Breast epithelium (tissue), 4 donors: ENCODE measurements around the gene STARD13. TPM values are rescaled to one million over a fixed set of nuclear protein-coding genes. Genes with fewer than 3 reads are reported as not detected.

Experiments
- DNase-seq, 2 donors: peaks; one replicate each; pipeline ENCODE4 v3.0.0-alpha.2; 2019; ENCODE audit warnings: low spot score in 2 of 2
- H3K27ac ChIP-seq, 2 donors: fragments of 200-600 bp; sonication (generic) in 1 of 2; one replicate each; pipeline ENCODE4 v1.5.1; 2016 to 2019; ENCODE audit warnings: mild to moderate bottlenecking in 1 of 2
- H3K27me3 ChIP-seq, 2 donors: fragments of 200-600 bp; sonication (generic) in 1 of 2; one replicate each; pipeline versions ENCODE4 v1.5.1 to v1.6.0; 2017 to 2019; ENCODE audit warnings: control low read depth in 1 of 2, mild to moderate bottlenecking in 1 of 2
- H3K36me3 ChIP-seq: fragments of 200-600 bp; one replicate; pipeline ENCODE4 v1.5.1; 2019
- H3K4me1 ChIP-seq, 2 donors: fragments of 200-600 bp; sonication (generic); one replicate each; pipeline ENCODE4 v1.5.1; 2016 to 2019; ENCODE audit warnings: control low read depth in 1 of 2
- H3K4me3 ChIP-seq, 3 donors: fragments of 200-600 bp; sonication (generic); 1 replicate in 2 of 3; 2 replicates in 1 of 3; pipeline ENCODE4 v1.5.1; 2016 to 2019; ENCODE audit warnings: mild to moderate bottlenecking in 3 of 3, moderate library complexity in 2 of 3
- H3K9me3 ChIP-seq, 2 donors: fragments of 200-600 bp; sonication (generic) in 1 of 2; one replicate each; pipeline ENCODE4 v1.5.1; 2016 to 2019; ENCODE audit warnings: control low read depth in 1 of 2
- POLR2A ChIP-seq: fragments of 450-650 bp; IDR thresholded peaks from one replicate; pipeline ENCODE4 v1.6.1; 2016; ENCODE audit warnings: antibody characterized with exemption, mild to moderate bottlenecking, moderate library complexity
- POLR2AphosphoS5 ChIP-seq, 3 donors: sonication (generic); formaldehyde crosslinking; IDR thresholded peaks; one replicate each; pipeline ENCODE4 v1.6.1; 2017; ENCODE audit warnings: antibody characterized with exemption in 3 of 3
- intact Hi-C: fragments of 100-400 bp; cut with DNase I; formaldehyde crosslinking; loops from one replicate; pipeline ENCODE4 v1.15.1; 2023; ENCODE audit warnings: low total_unique reads
- total RNA-seq, 3 donors: library from RNA; depleted of rRNA; stranded (reverse); fragments of >200 nt; gene quantifications; one replicate each; pipeline ENCODE4 v1.1.0, GENCODE V29; 2016
- TF ChIP-seq, protein P1 (sequence below), 3 donors: fragments of 450-650 bp; IDR thresholded peaks; one replicate each; pipeline ENCODE4 v1.5.1; 2016 to 2017; ENCODE audit warnings: antibody characterized with exemption in 3 of 3, mild to moderate bottlenecking in 3 of 3, moderate library complexity in 3 of 3

STARD13 gene
- total RNA-seq, 3 donors from 2014 or later = 42.4 to 62.3 (median 58.7) TPM

DNA sequence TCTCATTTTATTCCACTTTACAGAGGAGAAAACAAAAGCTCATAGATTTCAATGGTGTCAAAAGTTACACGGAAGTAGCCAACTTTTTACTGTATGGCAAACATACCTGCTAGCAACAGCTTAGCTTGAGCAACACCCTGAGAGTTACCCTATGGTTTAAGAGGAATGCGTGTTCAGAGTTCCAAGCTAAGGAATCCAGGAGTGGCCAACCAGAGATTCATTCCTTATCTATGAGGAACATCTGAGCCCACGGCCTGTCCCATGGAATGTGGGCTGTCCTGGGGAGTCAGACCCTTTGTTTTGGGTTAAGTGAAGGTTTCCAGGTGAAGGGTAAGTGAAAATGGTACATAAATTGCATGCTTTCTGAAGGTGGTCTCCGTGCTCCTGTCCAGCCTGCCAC, 67.5 kb downstream of the STARD13 start:
- Histone ChIP-seq H3K36me3 (no peaks in the 10 kb centered on the region), H3K4me3 (no peak overlapping the region), H3K9me3 (no peaks in the 10 kb centered on the region), H3K27me3 (no peaks in the 10 kb centered on the region), H3K4me1 (no peaks in the 10 kb centered on the region), H3K27ac (peak overlapping the region in 1 of 2 donors; percentile 57)
- TF ChIP-seq, protein P1, sequence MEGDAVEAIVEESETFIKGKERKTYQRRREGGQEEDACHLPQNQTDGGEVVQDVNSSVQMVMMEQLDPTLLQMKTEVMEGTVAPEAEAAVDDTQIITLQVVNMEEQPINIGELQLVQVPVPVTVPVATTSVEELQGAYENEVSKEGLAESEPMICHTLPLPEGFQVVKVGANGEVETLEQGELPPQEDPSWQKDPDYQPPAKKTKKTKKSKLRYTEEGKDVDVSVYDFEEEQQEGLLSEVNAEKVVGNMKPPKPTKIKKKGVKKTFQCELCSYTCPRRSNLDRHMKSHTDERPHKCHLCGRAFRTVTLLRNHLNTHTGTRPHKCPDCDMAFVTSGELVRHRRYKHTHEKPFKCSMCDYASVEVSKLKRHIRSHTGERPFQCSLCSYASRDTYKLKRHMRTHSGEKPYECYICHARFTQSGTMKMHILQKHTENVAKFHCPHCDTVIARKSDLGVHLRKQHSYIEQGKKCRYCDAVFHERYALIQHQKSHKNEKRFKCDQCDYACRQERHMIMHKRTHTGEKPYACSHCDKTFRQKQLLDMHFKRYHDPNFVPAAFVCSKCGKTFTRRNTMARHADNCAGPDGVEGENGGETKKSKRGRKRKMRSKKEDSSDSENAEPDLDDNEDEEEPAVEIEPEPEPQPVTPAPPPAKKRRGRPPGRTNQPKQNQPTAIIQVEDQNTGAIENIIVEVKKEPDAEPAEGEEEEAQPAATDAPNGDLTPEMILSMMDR (IDR thresholded peaks at IDR 0.05) = no peak
- TF ChIP-seq POLR2A (no peak), POLR2AphosphoS5 (IDR thresholded peaks at IDR 0.05) (no peak)
- DNase-seq = no peak
- intact Hi-C loops = no loop called here

DNA sequence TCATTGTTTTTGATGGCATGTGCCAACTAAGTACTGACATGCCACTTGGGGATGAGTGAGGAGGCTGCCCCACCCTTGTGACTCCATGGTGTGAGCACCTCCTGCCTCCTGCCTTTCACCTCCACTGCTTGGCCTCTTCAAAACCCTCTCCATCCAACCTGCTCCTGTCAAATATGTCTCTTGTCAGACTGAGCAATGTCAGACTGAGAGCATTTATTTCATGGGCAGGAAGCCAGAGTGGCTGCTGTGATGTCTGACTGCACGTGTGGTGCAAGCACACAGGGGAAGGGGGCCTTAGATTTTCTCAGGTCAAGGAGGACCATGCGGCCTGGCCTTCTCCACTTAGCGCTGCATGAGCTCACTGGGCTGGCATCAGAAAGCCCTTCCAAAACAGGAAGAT, 68.3 kb downstream of the STARD13 start:
- TF ChIP-seq POLR2A = no peak
- TF ChIP-seq, protein P1 (IDR thresholded peaks at IDR 0.05) = no peak
- no peak for TF ChIP-seq POLR2AphosphoS5 (IDR thresholded peaks at IDR 0.05)
- Histone ChIP-seq H3K9me3 (no peaks in the 10 kb centered on the region), H3K4me1 (no peaks in the 10 kb centered on the region), H3K27ac (no peak overlapping the region), H3K27me3 (no peaks in the 10 kb centered on the region), H3K4me3 (no peak overlapping the region), H3K36me3 (no peaks in the 10 kb centered on the region)
- no peak for DNase-seq
- intact Hi-C loops = no loop called here

DNA sequence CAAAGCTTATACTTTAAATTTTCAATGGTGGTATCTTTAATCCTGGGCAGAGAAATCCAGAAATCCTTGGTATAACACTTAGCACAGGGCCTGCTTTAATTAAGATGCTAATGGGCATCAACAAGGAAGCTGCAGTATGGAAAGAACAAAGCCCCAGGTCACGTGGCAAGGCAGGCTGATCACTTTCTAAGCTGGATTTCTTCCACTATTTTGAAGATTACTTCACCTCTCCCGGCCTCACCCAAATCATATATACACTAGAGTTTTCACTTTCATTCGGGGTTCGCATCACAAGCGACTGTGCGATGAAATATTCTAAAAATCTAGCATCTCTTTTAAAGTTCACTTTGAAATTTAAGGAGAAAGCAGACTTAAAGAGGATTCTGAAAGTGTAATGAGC, 71.8 kb downstream of the STARD13 start:
- no peak for DNase-seq

GRCh38 chr13:33213024-33213768, 72.4 kb downstream of the STARD13 start:
- Histone ChIP-seq H3K27ac (peak overlapping the region; percentile 60 to 61), H3K36me3 (no peaks in the 10 kb centered on the region), H3K27me3 (no peaks in the 10 kb centered on the region), H3K4me1 (no peaks in the 10 kb centered on the region), H3K9me3 (no peaks in the 10 kb centered on the region), H3K4me3 (no peak overlapping the region)
- intact Hi-C loops = no loop called here
- TF ChIP-seq, protein P1 (IDR thresholded peaks at IDR 0.05) = no peak
- TF ChIP-seq POLR2A (no peak), POLR2AphosphoS5 (IDR thresholded peaks at IDR 0.05) (no peak)
- peak in 1 of 2 donors; percentile 50 for DNase-seq

More for the DNA sequence above, 71.8 kb downstream of the STARD13 start:
- no peaks in the 10 kb centered on the region for H3K27me3 ChIP-seq
- H3K9me3 ChIP-seq = no peaks in the 10 kb centered on the region
- peak overlapping the region; percentile 60 to 61 for H3K27ac ChIP-seq
- intact Hi-C loops = no loop called here
- H3K36me3 ChIP-seq = no peaks in the 10 kb centered on the region
- TF ChIP-seq POLR2AphosphoS5 (IDR thresholded peaks at IDR 0.05) (no peak), POLR2A (no peak)
- TF ChIP-seq, protein P1 (IDR thresholded peaks at IDR 0.05) = no peak
- no peak overlapping the region for H3K4me3 ChIP-seq
- no peaks in the 10 kb centered on the region for H3K4me1 ChIP-seq

DNA sequence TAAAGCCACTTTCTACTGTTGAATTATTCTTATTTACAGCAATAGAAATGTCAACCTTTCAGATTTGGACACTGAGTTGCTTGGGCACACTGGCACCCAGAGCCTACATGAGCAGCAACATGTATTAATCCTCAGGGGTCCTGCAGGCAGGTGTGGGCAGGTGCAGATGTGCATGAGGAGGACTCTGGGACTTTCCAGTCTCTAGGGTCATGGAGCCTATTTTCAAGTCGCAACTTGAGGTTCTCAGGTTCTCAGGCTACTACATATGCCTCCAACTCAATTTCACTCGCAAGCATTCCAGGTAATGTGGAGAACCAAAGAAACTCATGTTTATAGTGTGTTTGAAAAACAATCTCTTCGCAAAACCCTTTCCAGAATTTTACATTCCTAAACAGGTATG, 73.2 kb downstream of the STARD13 start:
- DNase-seq = no peak
- TF ChIP-seq, protein P1 (IDR thresholded peaks at IDR 0.05) = no peak
- TF ChIP-seq POLR2AphosphoS5 (IDR thresholded peaks at IDR 0.05) (no peak), POLR2A (no peak)
- no peak overlapping the region for H3K27ac ChIP-seq
- H3K4me3 ChIP-seq = no peak overlapping the region
- peaks cover 0 to 5% of the 10 kb centered on the region in 2 donors for H3K4me1 ChIP-seq
- intact Hi-C loops = no loop called here
- H3K36me3 ChIP-seq = no peaks in the 10 kb centered on the region
- no peaks in the 10 kb centered on the region for H3K9me3 ChIP-seq
- no peaks in the 10 kb centered on the region for H3K27me3 ChIP-seq
